Neural cell (in vitro differentiated cells): ENCODE data around the gene FRMD4B. TPM values are rescaled to one million over a fixed set of nuclear protein-coding genes. Genes with fewer than 3 reads are reported as not detected.

ENCODE experiments used
- H2AFZ ChIP-seq: fragments of 200-600, 300-800 bp; sonication (generic), shearing (Covaris generic); 2 replicates; pipeline ENCODE4 v1.6.0; 2014; ENCODE audit warnings: low read depth, mild to moderate bottlenecking, antibody characterized with exemption, low read length, moderate library complexity
- H3F3A ChIP-seq: fragments of 200-600 bp; shearing (Covaris generic); 2 replicates; pipeline ENCODE4 v1.6.1; 2016; ENCODE audit warnings: mild to moderate bottlenecking, moderate library complexity, mixed read lengths, antibody characterized with exemption, low read length; ENCODE audit not compliant: insufficient read depth, poor library complexity, severe bottlenecking
- H3K27ac ChIP-seq: fragments of 200-600, 300-800 bp; sonication (generic), shearing (Covaris generic); 2 replicates; pipeline ENCODE4 v1.5.1; 2014; ENCODE audit warnings: mild to moderate bottlenecking, low read length, moderate library complexity
- H3K27me3 ChIP-seq: fragments of 300-800, 200-600 bp; sonication (generic), shearing (Covaris generic); 2 replicates; pipeline ENCODE4 v1.6.0; 2014; ENCODE audit warnings: mild to moderate bottlenecking, low read depth, low read length, moderate library complexity; ENCODE audit not compliant: insufficient read depth
- H3K36me3 ChIP-seq: fragments of 300-800, 200-600 bp; sonication (generic), shearing (Covaris generic); 2 replicates; pipeline ENCODE4 v1.5.1; 2014; ENCODE audit warnings: mild to moderate bottlenecking, antibody characterized with exemption, low read length, moderate library complexity; ENCODE audit not compliant: insufficient read depth
- H3K4me2 ChIP-seq: fragments of 300-800, 200-600 bp; sonication (generic), shearing (Covaris generic); 2 replicates; pipeline ENCODE4 v1.6.0; 2014; ENCODE audit warnings: mild to moderate bottlenecking, low read length
- H3K4me3 ChIP-seq: fragments of 300-800, 200-600 bp; sonication (generic), shearing (Covaris generic); 2 replicates; pipeline ENCODE4 v1.5.1; 2014; ENCODE audit warnings: mild to moderate bottlenecking, low read length, moderate library complexity
- H3K79me2 ChIP-seq: fragments of 200-600 bp; shearing (Covaris generic); replicated peaks from 2 replicates; pipeline ENCODE4 v1.6.0; 2014; ENCODE audit warnings: mild to moderate bottlenecking, low read length, moderate library complexity; ENCODE audit not compliant: insufficient read depth
- H3K9ac ChIP-seq: fragments of 300-800, 200-600 bp; sonication (generic), shearing (Covaris generic); 2 replicates; pipeline ENCODE4 v1.6.1; 2016; ENCODE audit warnings: mild to moderate bottlenecking, low read length, mixed read lengths
- H3K9me2 ChIP-seq: fragments of 200-600 bp; shearing (Covaris generic); 2 replicates; pipeline ENCODE4 v1.6.1; 2016; ENCODE audit warnings: mild to moderate bottlenecking, low read length, mixed read lengths; ENCODE audit not compliant: insufficient read depth
- H3K9me3 ChIP-seq: fragments of 200-600, 300-800 bp; sonication (generic), shearing (Covaris generic); 2 replicates; pipeline ENCODE4 v1.6.1; 2016; ENCODE audit warnings: mild to moderate bottlenecking, mixed run types, low read length, moderate library complexity, mixed read lengths
- H4K20me1 ChIP-seq: fragments of 200-600 bp; shearing (Covaris generic); 2 replicates; pipeline ENCODE4 v1.6.1; 2016; ENCODE audit warnings: mild to moderate bottlenecking, mixed run types; ENCODE audit not compliant: insufficient read depth
- CTCF ChIP-seq: fragments of 450-650 bp; IDR thresholded peaks from 2 replicates; pipeline ENCODE4 v1.5.1; 2014; ENCODE audit warnings: antibody characterized with exemption, mild to moderate bottlenecking, moderate library complexity; ENCODE audit not compliant: poor library complexity, severe bottlenecking
- EP300 ChIP-seq: fragments of 450-650 bp; conservative IDR thresholded peaks from 2 replicates; pipeline ENCODE4 v1.6.1; 2014; ENCODE audit warnings: antibody characterized with exemption, mild to moderate bottlenecking, moderate library complexity; ENCODE audit not compliant: poor library complexity, severe bottlenecking
- EZH2 ChIP-seq: fragments of 200-600, 300-800 bp; shearing (Covaris generic), sonication (generic); IDR thresholded peaks from 2 replicates; pipeline ENCODE4 v1.6.1; 2014; ENCODE audit warnings: antibody characterized with exemption, low read length, borderline replicate concordance, mild to moderate bottlenecking; ENCODE audit not compliant: insufficient read depth, poor library complexity, severe bottlenecking
- MXI1 ChIP-seq: fragments of 450-650 bp; conservative IDR thresholded peaks from 2 replicates; pipeline ENCODE4 v1.6.1; 2014; ENCODE audit warnings: antibody characterized with exemption, mild to moderate bottlenecking; ENCODE audit not compliant: poor library complexity, severe bottlenecking
- POLR2AphosphoS5 ChIP-seq: IDR thresholded peaks from 2 replicates; pipeline ENCODE4 v1.6.1; 2012
- RAD21 ChIP-seq: fragments of 450-650 bp; conservative IDR thresholded peaks from 2 replicates; pipeline ENCODE4 v1.6.1; 2014; ENCODE audit warnings: antibody characterized with exemption, mild to moderate bottlenecking, moderate library complexity
- REST ChIP-seq: IDR thresholded peaks from 2 replicates; pipeline ENCODE4 v1.6.1; 2012; ENCODE audit warnings: borderline replicate concordance
- SMC3 ChIP-seq: fragments of 450-650 bp; conservative IDR thresholded peaks from 2 replicates; pipeline ENCODE4 v1.6.1; 2014; ENCODE audit warnings: antibody characterized with exemption, mild to moderate bottlenecking, moderate library complexity; ENCODE audit not compliant: poor library complexity
- TAF1 ChIP-seq: IDR thresholded peaks from 2 replicates; pipeline ENCODE4 v1.6.1; 2012; ENCODE audit warnings: low read depth
- polyA plus RNA-seq: library from polyadenylated mRNA; depleted of rRNA; stranded (reverse); fragments of >200 nt; gene quantifications from 2 replicates; pipeline ENCODE4 v1.2.3, GENCODE V29; 2014

The FRMD4B gene
- polyA plus RNA-seq, 1 donor from 2014 or later = 6.2 TPM

GRCh38 chr3:69210068-69210730, 175.7 kb downstream of the FRMD4B start:
- H3K9me2 ChIP-seq = no peaks in the 10 kb centered on the region
- no peak overlapping the region for H3K4me2 ChIP-seq
- no peaks in the 10 kb centered on the region for H3K27me3 ChIP-seq
- H2AFZ ChIP-seq = no peak overlapping the region
- no peak overlapping the region for H3K9ac ChIP-seq
- H3K4me3 ChIP-seq = no peak overlapping the region
- no peaks in the 10 kb centered on the region for H4K20me1 ChIP-seq
- H3F3A ChIP-seq = no peaks in the 10 kb centered on the region
- H3K9me3 ChIP-seq = no peaks in the 10 kb centered on the region
- H3K27ac ChIP-seq = no peak overlapping the region
- no peaks in the 10 kb centered on the region for H3K79me2 ChIP-seq
- no peaks in the 10 kb centered on the region for H3K36me3 ChIP-seq
- TF ChIP-seq CTCF (no peak), POLR2AphosphoS5 (no peak), RAD21 (no peak), SMC3 (no peak), REST (no peak), MXI1 (no peak), TAF1 (no peak), EZH2 (no peak), EP300 (no peak)

GRCh38 chr3:69209413-69209812, 176.5 kb downstream of the FRMD4B start:
- Histone ChIP-seq H2AFZ (no peak overlapping the region), H3K36me3 (no peaks in the 10 kb centered on the region), H3K27me3 (no peaks in the 10 kb centered on the region), H3K4me2 (no peak overlapping the region), H3K4me3 (no peak overlapping the region), H3K9ac (no peak overlapping the region), H3K27ac (no peak overlapping the region), H3F3A (no peaks in the 10 kb centered on the region), H3K9me2 (no peaks in the 10 kb centered on the region), H3K9me3 (no peaks in the 10 kb centered on the region), H3K79me2 (no peaks in the 10 kb centered on the region), H4K20me1 (no peaks in the 10 kb centered on the region)
- TF ChIP-seq RAD21 (no peak), TAF1 (no peak), REST (no peak), EP300 (no peak), CTCF (no peak), SMC3 (no peak), MXI1 (no peak), EZH2 (no peak), POLR2AphosphoS5 (no peak)
